Activated naive CD4-positive, alpha-beta T cell treated with anti-CD3 and anti-CD28 coated beads, Interleukin-2, amount 10 ng/mL, durations not matched to agents 7 days and 5 days (primary cell): Measurements from ENCODE around the gene ISLR.

Experiments used
- CTCF ChIA-PET: fragments of 350-600 bp; sonication (Branson Sonifier 250); formaldehyde crosslinking; loops from one replicate; lab custom pipeline; 2021; ENCODE audit warnings: antibody characterized with exemption; lab: Charles Lee
- DNase-seq: peaks from one replicate; pipeline ENCODE4 v3.0.0-alpha.2; 2020
- H3K27ac Mint-ChIP-seq: one replicate; pipeline ENCODE4 v1.8.0; 2021; ENCODE audit warnings: mild to moderate bottlenecking, moderate library complexity, mixed read lengths
- H3K27me3 Mint-ChIP-seq: one replicate; pipeline ENCODE4 v1.8.0; 2021; ENCODE audit warnings: mild to moderate bottlenecking, mixed read lengths
- H3K36me3 Mint-ChIP-seq: one replicate; pipeline ENCODE4 v1.8.0; 2021; ENCODE audit warnings: mixed read lengths
- H3K4me1 Mint-ChIP-seq: one replicate; pipeline ENCODE4 v1.8.0; 2021; ENCODE audit warnings: mixed read lengths
- H3K4me3 Mint-ChIP-seq: one replicate; pipeline ENCODE4 v1.8.0; 2021; ENCODE audit warnings: mild to moderate bottlenecking, moderate library complexity, mixed read lengths
- H3K9me3 Mint-ChIP-seq: one replicate; pipeline ENCODE4 v1.8.0; 2021; ENCODE audit warnings: mixed read lengths

ISLR gene

GRCh38 chr15:74173380-74174218, at the start of gene ISLR:
Gene ISLR (plus strand): TSS chr15:74173710. CDS start chr15:74174859, 1,149 bp downstream.
- CTCF ChIA-PET = no interaction called here
- H3K27ac Mint-ChIP-seq = no peak within 1 kb of the TSS
- no peak within 1 kb of the TSS for H3K4me3 Mint-ChIP-seq
- no peaks in the 10 kb centered on the region for H3K9me3 Mint-ChIP-seq
- H3K4me1 Mint-ChIP-seq = no peaks in the 10 kb centered on the region
- H3K27me3 Mint-ChIP-seq = peaks cover 13% of the 10 kb centered on the region
- no peak for DNase-seq
- no peaks in the 10 kb centered on the region for H3K36me3 Mint-ChIP-seq

- peaks cover 11% of the 10 kb centered on the region for H3K4me1 Mint-ChIP-seq
- no peak overlapping the region for H3K4me3 Mint-ChIP-seq
- no peaks in the 10 kb centered on the region for H3K36me3 Mint-ChIP-seq
- CTCF ChIA-PET = interaction anchor here (0.8 to 2.3 kb wide), 2 partner anchors 70 to 151 kb away, joined by 3 to 10 read pairs; no protein-coding TSS in a partner anchor
- no peak for DNase-seq
- peaks cover 89% of the 10 kb centered on the region for H3K27me3 Mint-ChIP-seq
- no peaks in the 10 kb centered on the region for H3K9me3 Mint-ChIP-seq
- no peak overlapping the region for H3K27ac Mint-ChIP-seq
Measured at GRCh38 chr15:74124196-74124595, 49.3 kb upstream of the ISLR start.

GRCh38 chr15:74124759-74125158, 48.8 kb upstream of the ISLR start:
- Mint-ChIP-seq H3K27me3 (peaks cover 94% of the 10 kb centered on the region), H3K4me3 (no peak overlapping the region), H3K27ac (no peak overlapping the region), H3K36me3 (no peaks in the 10 kb centered on the region), H3K9me3 (no peaks in the 10 kb centered on the region), H3K4me1 (peaks cover 11% of the 10 kb centered on the region)
- no peak for DNase-seq
- CTCF ChIA-PET = interaction anchor here (1.2 to 1.9 kb wide), 2 partner anchors 20 to 195 kb away, joined by 4 to 6 read pairs; no protein-coding TSS in a partner anchor

- Mint-ChIP-seq H3K27ac (peak overlapping the region; percentile 65), H3K4me1 (peaks cover 13% of the 10 kb centered on the region)
Measured at GRCh38 chr15:74127255-74127953, 46.1 kb upstream of the ISLR start.

GRCh38 chr15:74127954-74128784, 45.3 kb upstream of the ISLR start:
- no peaks in the 10 kb centered on the region for H3K36me3 Mint-ChIP-seq
- no peaks in the 10 kb centered on the region for H3K9me3 Mint-ChIP-seq
- no peak overlapping the region for H3K27ac Mint-ChIP-seq
- H3K4me1 Mint-ChIP-seq = peaks cover 12% of the 10 kb centered on the region
- DNase-seq = no peak
- peaks cover 94% of the 10 kb centered on the region for H3K27me3 Mint-ChIP-seq
- peak overlapping the region; percentile 35 for H3K4me3 Mint-ChIP-seq
- CTCF ChIA-PET = interaction anchor here (1.2 to 2.7 kb wide), 4 partner anchors 176 to 194 kb away, joined by 3 to 11 read pairs (median 4); no protein-coding TSS in a partner anchor

More at GRCh38 chr15:74127255-74127953, 46.1 kb upstream of the ISLR start:
- Mint-ChIP-seq H3K9me3 (no peaks in the 10 kb centered on the region), H3K27me3 (peaks cover 94% of the 10 kb centered on the region), H3K4me3 (no peak overlapping the region), H3K36me3 (no peaks in the 10 kb centered on the region)
- CTCF ChIA-PET = interaction anchor here (1.2 to 2.7 kb wide), 4 partner anchors 180 to 195 kb away, joined by 4 to 11 read pairs (median 7); no protein-coding TSS in a partner anchor
- peak; percentile 88 for DNase-seq

- CTCF ChIA-PET = interaction anchor here (1.1 to 2.7 kb wide), 5 partner anchors 156 to 193 kb away, joined by 3 to 11 read pairs (median 4); no protein-coding TSS in a partner anchor
- Mint-ChIP-seq H3K27me3 (peaks cover 96% of the 10 kb centered on the region), H3K36me3 (no peaks in the 10 kb centered on the region), H3K4me3 (no peak overlapping the region), H3K9me3 (no peaks in the 10 kb centered on the region), H3K4me1 (peaks cover 12% of the 10 kb centered on the region), H3K27ac (no peak overlapping the region)
- no peak for DNase-seq
Measured at GRCh38 chr15:74128785-74129585, 44.5 kb upstream of the ISLR start.

GRCh38 chr15:74129586-74130154, 43.8 kb upstream of the ISLR start:
- Mint-ChIP-seq H3K4me3 (peak overlapping the region; percentile 2), H3K4me1 (peaks cover 14% of the 10 kb centered on the region), H3K27me3 (peaks cover 97% of the 10 kb centered on the region), H3K36me3 (no peaks in the 10 kb centered on the region), H3K27ac (peak overlapping the region; percentile 13), H3K9me3 (no peaks in the 10 kb centered on the region)
- DNase-seq = no peak
- CTCF ChIA-PET = interaction anchor here (1.1 to 1.6 kb wide), 2 partner anchors 157 to 174 kb away, joined by 3 read pairs; no protein-coding TSS in a partner anchor

GRCh38 chr15:74130155-74130848, 43.2 kb upstream of the ISLR start, which contains the start of gene ISLR2:
Gene ISLR2 (plus strand): TSS chr15:74130586. CDS start chr15:74132755, 2,169 bp downstream.
- H3K9me3 Mint-ChIP-seq = no peaks in the 10 kb centered on the region
- no peak for DNase-seq
- H3K27me3 Mint-ChIP-seq = peaks cover 97% of the 10 kb centered on the region
- peaks cover 4% of the 10 kb centered on the region for H3K36me3 Mint-ChIP-seq
- H3K4me1 Mint-ChIP-seq = peaks cover 18% of the 10 kb centered on the region
- peak within 1 kb of the TSS; percentile 2 for H3K4me3 Mint-ChIP-seq
- H3K27ac Mint-ChIP-seq = peak within 1 kb of the TSS; percentile 78
- CTCF ChIA-PET = no interaction called here

GRCh38 chr15:74130849-74131627, 42.5 kb upstream of the ISLR start:
- no peaks in the 10 kb centered on the region for H3K9me3 Mint-ChIP-seq
- peaks cover 20% of the 10 kb centered on the region for H3K4me1 Mint-ChIP-seq
- peak overlapping the region; percentile 78 for H3K27ac Mint-ChIP-seq
- no peak for DNase-seq
- H3K36me3 Mint-ChIP-seq = peaks cover 4% of the 10 kb centered on the region
- peaks cover 99% of the 10 kb centered on the region for H3K27me3 Mint-ChIP-seq
- CTCF ChIA-PET = interaction anchor here (1.1 kb wide), 1 partner anchor 158 kb away, joined by 4 read pairs; no protein-coding TSS in a partner anchor
- no peak overlapping the region for H3K4me3 Mint-ChIP-seq

GRCh38 chr15:74131628-74132413, 41.7 kb upstream of the ISLR start:
- Mint-ChIP-seq H3K4me3 (peak overlapping the region; percentile 36), H3K4me1 (peaks cover 26% of the 10 kb centered on the region), H3K27me3 (peaks cover 100% of the 10 kb centered on the region), H3K9me3 (no peaks in the 10 kb centered on the region), H3K27ac (peak overlapping the region; percentile 78), H3K36me3 (peaks cover 4% of the 10 kb centered on the region)
- DNase-seq = no peak
- CTCF ChIA-PET = interaction anchor here (1.1 kb wide), 1 partner anchor 159 kb away, joined by 4 read pairs; no protein-coding TSS in a partner anchor
